Activated naive CD4-positive, alpha-beta T cell treated with anti-CD3 and anti-CD28 coated beads, Interleukin-2, amount 50 U/mL, for 24 hours (primary cell): Measurements from ENCODE around the gene AUTS2.
"Not testable (repeated sequence)": the region's sequence is repeated elsewhere in the genome, so short reads cannot be mapped to it uniquely, and the experiment has no call there.

Experiments used
- H3K27ac Mint-ChIP-seq: one replicate; pipeline ENCODE4 v1.8.0; 2021; ENCODE audit warnings: mild to moderate bottlenecking, mixed read lengths
- H3K27me3 Mint-ChIP-seq: one replicate; pipeline ENCODE4 v1.8.0; 2021; ENCODE audit warnings: mixed read lengths
- H3K36me3 Mint-ChIP-seq: one replicate; pipeline ENCODE4 v1.8.0; 2021; ENCODE audit warnings: mixed read lengths
- H3K4me1 Mint-ChIP-seq: one replicate; pipeline ENCODE4 v1.8.0; 2021; ENCODE audit warnings: mixed read lengths
- H3K4me3 Mint-ChIP-seq: one replicate; pipeline ENCODE4 v1.8.0; 2021; ENCODE audit warnings: mild to moderate bottlenecking, mixed read lengths
- H3K9me3 Mint-ChIP-seq: one replicate; pipeline ENCODE4 v1.8.0; 2021; ENCODE audit warnings: mixed read lengths

Gene AUTS2

GRCh38 chr7:70648499-70648861 is 1050.2 kb downstream of the AUTS2 start:
- H3K27ac Mint-ChIP-seq, H3K27me3 Mint-ChIP-seq, H3K4me3 Mint-ChIP-seq: not testable (repeated sequence)

GRCh38 chr7:70649323-70649722 is 1051.0 kb downstream of the AUTS2 start:
- peaks cover 5% of the 10 kb centered on the region for H3K4me1 Mint-ChIP-seq
- H3K4me3 Mint-ChIP-seq: no peak overlapping the region
- H3K27me3 Mint-ChIP-seq: no peaks in the 10 kb centered on the region
- H3K36me3 Mint-ChIP-seq: no peaks in the 10 kb centered on the region
- no peak overlapping the region for H3K27ac Mint-ChIP-seq
- no peaks in the 10 kb centered on the region for H3K9me3 Mint-ChIP-seq

More at GRCh38 chr7:70648499-70648861, 1050.2 kb downstream of the AUTS2 start:
- not testable (repeated sequence) for H3K9me3 Mint-ChIP-seq, H3K36me3 Mint-ChIP-seq, H3K4me1 Mint-ChIP-seq

GRCh38 chr7:70654146-70654545 is 1055.9 kb downstream of the AUTS2 start:
- H3K4me3 Mint-ChIP-seq: no peak overlapping the region
- H3K9me3 Mint-ChIP-seq: no peaks in the 10 kb centered on the region
- no peaks in the 10 kb centered on the region for H3K36me3 Mint-ChIP-seq
- no peaks in the 10 kb centered on the region for H3K4me1 Mint-ChIP-seq
- peaks cover 1% of the 10 kb centered on the region for H3K27me3 Mint-ChIP-seq
- H3K27ac Mint-ChIP-seq: no peak overlapping the region

GRCh38 chr7:70654979-70655378 is 1056.7 kb downstream of the AUTS2 start:
- no peak overlapping the region for H3K27ac Mint-ChIP-seq
- H3K9me3 Mint-ChIP-seq: no peaks in the 10 kb centered on the region
- no peak overlapping the region for H3K4me3 Mint-ChIP-seq
- H3K36me3 Mint-ChIP-seq: no peaks in the 10 kb centered on the region
- peaks cover 5% of the 10 kb centered on the region for H3K27me3 Mint-ChIP-seq
- H3K4me1 Mint-ChIP-seq: peaks cover 3% of the 10 kb centered on the region

GRCh38 chr7:70655694-70656093 is 1057.4 kb downstream of the AUTS2 start:
- H3K36me3 Mint-ChIP-seq: no peaks in the 10 kb centered on the region
- peaks cover 3% of the 10 kb centered on the region for H3K4me1 Mint-ChIP-seq
- H3K9me3 Mint-ChIP-seq: no peaks in the 10 kb centered on the region
- H3K4me3 Mint-ChIP-seq: no peak overlapping the region
- no peak overlapping the region for H3K27ac Mint-ChIP-seq
- peaks cover 5% of the 10 kb centered on the region for H3K27me3 Mint-ChIP-seq

GRCh38 chr7:70657571-70657970 is 1059.3 kb downstream of the AUTS2 start:
- Mint-ChIP-seq H3K9me3 (no peaks in the 10 kb centered on the region), H3K4me1 (peaks cover 3% of the 10 kb centered on the region), H3K4me3 (no peak overlapping the region), H3K27me3 (peaks cover 5% of the 10 kb centered on the region), H3K36me3 (no peaks in the 10 kb centered on the region), H3K27ac (no peak overlapping the region)

GRCh38 chr7:70657989-70658632 is 1059.8 kb downstream of the AUTS2 start:
- Mint-ChIP-seq H3K36me3 (no peaks in the 10 kb centered on the region), H3K4me1 (peaks cover 3% of the 10 kb centered on the region), H3K27me3 (peaks cover 5% of the 10 kb centered on the region), H3K27ac (no peak overlapping the region), H3K4me3 (no peak overlapping the region), H3K9me3 (no peaks in the 10 kb centered on the region)

GRCh38 chr7:70659263-70659662 is 1061.0 kb downstream of the AUTS2 start:
- Mint-ChIP-seq H3K4me1 (peaks cover 3% of the 10 kb centered on the region), H3K27me3 (peaks cover 5% of the 10 kb centered on the region), H3K27ac (no peak overlapping the region), H3K36me3 (no peaks in the 10 kb centered on the region), H3K4me3 (no peak overlapping the region), H3K9me3 (no peaks in the 10 kb centered on the region)

- Mint-ChIP-seq H3K27ac (no peak overlapping the region), H3K36me3 (no peaks in the 10 kb centered on the region), H3K27me3 (peaks cover 5% of the 10 kb centered on the region), H3K4me1 (peaks cover 3% of the 10 kb centered on the region), H3K9me3 (no peaks in the 10 kb centered on the region), H3K4me3 (no peak overlapping the region)
Observed at GRCh38 chr7:70660154-70660818, 1062.0 kb downstream of the AUTS2 start.

GRCh38 chr7:70660819-70661191 is 1062.5 kb downstream of the AUTS2 start:
- no peaks in the 10 kb centered on the region for H3K36me3 Mint-ChIP-seq
- H3K4me1 Mint-ChIP-seq: peaks cover 3% of the 10 kb centered on the region
- H3K27me3 Mint-ChIP-seq: peaks cover 5% of the 10 kb centered on the region
- H3K9me3 Mint-ChIP-seq: no peaks in the 10 kb centered on the region
- no peak overlapping the region for H3K4me3 Mint-ChIP-seq
- H3K27ac Mint-ChIP-seq: no peak overlapping the region

GRCh38 chr7:70663680-70664079 is 1065.4 kb downstream of the AUTS2 start:
- Mint-ChIP-seq H3K27ac (no peak overlapping the region), H3K9me3 (no peaks in the 10 kb centered on the region), H3K4me1 (peaks cover 3% of the 10 kb centered on the region), H3K36me3 (no peaks in the 10 kb centered on the region), H3K27me3 (peaks cover 3% of the 10 kb centered on the region), H3K4me3 (no peak overlapping the region)

GRCh38 chr7:70665997-70666396 is 1067.7 kb downstream of the AUTS2 start:
- no peak overlapping the region for H3K27ac Mint-ChIP-seq
- peaks cover 3% of the 10 kb centered on the region for H3K4me1 Mint-ChIP-seq
- H3K9me3 Mint-ChIP-seq: no peaks in the 10 kb centered on the region
- no peak overlapping the region for H3K4me3 Mint-ChIP-seq
- no peaks in the 10 kb centered on the region for H3K27me3 Mint-ChIP-seq
- no peaks in the 10 kb centered on the region for H3K36me3 Mint-ChIP-seq

- Mint-ChIP-seq H3K4me3 (no peak overlapping the region), H3K27ac (no peak overlapping the region), H3K36me3 (no peaks in the 10 kb centered on the region), H3K4me1 (peaks cover 3% of the 10 kb centered on the region), H3K27me3 (no peaks in the 10 kb centered on the region), H3K9me3 (no peaks in the 10 kb centered on the region)
Observed at GRCh38 chr7:70667406-70667805, 1069.1 kb downstream of the AUTS2 start.

GRCh38 chr7:70668606-70669358 is 1070.5 kb downstream of the AUTS2 start:
- no peaks in the 10 kb centered on the region for H3K9me3 Mint-ChIP-seq
- peaks cover 3% of the 10 kb centered on the region for H3K4me1 Mint-ChIP-seq
- H3K36me3 Mint-ChIP-seq: no peaks in the 10 kb centered on the region
- no peak overlapping the region for H3K4me3 Mint-ChIP-seq
- no peak overlapping the region for H3K27ac Mint-ChIP-seq
- H3K27me3 Mint-ChIP-seq: no peaks in the 10 kb centered on the region

- Mint-ChIP-seq H3K36me3 (no peaks in the 10 kb centered on the region), H3K4me3 (no peak overlapping the region), H3K27me3 (no peaks in the 10 kb centered on the region), H3K27ac (no peak overlapping the region), H3K4me1 (peaks cover 3% of the 10 kb centered on the region), H3K9me3 (no peaks in the 10 kb centered on the region)
Observed at GRCh38 chr7:70669854-70670253, 1071.6 kb downstream of the AUTS2 start.

GRCh38 chr7:70670288-70670687 is 1072.0 kb downstream of the AUTS2 start:
- Mint-ChIP-seq H3K27ac (no peak overlapping the region), H3K4me3 (no peak overlapping the region), H3K36me3 (no peaks in the 10 kb centered on the region), H3K27me3 (no peaks in the 10 kb centered on the region), H3K4me1 (peaks cover 3% of the 10 kb centered on the region), H3K9me3 (no peaks in the 10 kb centered on the region)
